ENCODE results near the gene FAM228A.

Gene FAM228A

DNA sequence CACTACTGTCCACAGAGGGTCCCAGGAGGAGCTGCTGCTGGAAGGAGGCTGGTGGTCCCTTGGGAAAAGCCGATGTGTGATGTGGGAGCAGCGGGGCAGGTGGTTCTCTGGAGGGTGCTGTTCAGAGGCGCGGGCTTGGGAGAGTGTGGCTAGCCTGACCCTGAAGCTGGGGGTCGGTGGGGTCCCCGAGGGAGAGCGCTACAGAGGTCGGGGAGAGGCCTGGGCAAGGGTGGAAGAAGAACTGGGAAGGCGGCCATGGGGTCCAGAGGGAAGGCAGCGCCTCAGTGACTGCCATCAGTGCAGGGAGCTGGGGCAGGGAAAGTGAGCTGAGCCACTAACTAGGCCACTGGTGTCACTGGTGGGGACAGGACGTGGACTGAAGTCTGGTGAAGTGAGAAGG is 32.5 kb downstream of the FAM228A start:
- Histone ChIP-seq H3K36me3 (ENCODE audit: insufficient read depth, low read length) (peaks cover 47% of the 10 kb centered on the region), H3K79me2 (ENCODE audit: insufficient read depth, low read length) (no peaks in the 10 kb centered on the region), H3K4me1 (ENCODE audit: insufficient read depth, low read length) (no peaks in the 10 kb centered on the region), H3K27ac (ENCODE audit: low read length) (no peak overlapping the region), H3K9me3 (ENCODE audit: insufficient read depth, low read length, severe bottlenecking) (no peaks in the 10 kb centered on the region), H3K4me2 (ENCODE audit: insufficient read depth, low read length) (no peak overlapping the region), H4K20me1 (ENCODE audit: insufficient read depth, low read length) (no peaks in the 10 kb centered on the region), H3K9ac (ENCODE audit: low read depth, low read length) (no peak overlapping the region), H3K27me3 (ENCODE audit: insufficient read depth, low read length, poor library complexity) (no peaks in the 10 kb centered on the region), H3K4me3 (ENCODE audit: low read depth in 1 of 2, low read length in 2 of 2) (no peak overlapping the region), H2AFZ (ENCODE audit: low read depth, low read length) (no peak overlapping the region)
- TF ChIP-seq, protein P1, sequence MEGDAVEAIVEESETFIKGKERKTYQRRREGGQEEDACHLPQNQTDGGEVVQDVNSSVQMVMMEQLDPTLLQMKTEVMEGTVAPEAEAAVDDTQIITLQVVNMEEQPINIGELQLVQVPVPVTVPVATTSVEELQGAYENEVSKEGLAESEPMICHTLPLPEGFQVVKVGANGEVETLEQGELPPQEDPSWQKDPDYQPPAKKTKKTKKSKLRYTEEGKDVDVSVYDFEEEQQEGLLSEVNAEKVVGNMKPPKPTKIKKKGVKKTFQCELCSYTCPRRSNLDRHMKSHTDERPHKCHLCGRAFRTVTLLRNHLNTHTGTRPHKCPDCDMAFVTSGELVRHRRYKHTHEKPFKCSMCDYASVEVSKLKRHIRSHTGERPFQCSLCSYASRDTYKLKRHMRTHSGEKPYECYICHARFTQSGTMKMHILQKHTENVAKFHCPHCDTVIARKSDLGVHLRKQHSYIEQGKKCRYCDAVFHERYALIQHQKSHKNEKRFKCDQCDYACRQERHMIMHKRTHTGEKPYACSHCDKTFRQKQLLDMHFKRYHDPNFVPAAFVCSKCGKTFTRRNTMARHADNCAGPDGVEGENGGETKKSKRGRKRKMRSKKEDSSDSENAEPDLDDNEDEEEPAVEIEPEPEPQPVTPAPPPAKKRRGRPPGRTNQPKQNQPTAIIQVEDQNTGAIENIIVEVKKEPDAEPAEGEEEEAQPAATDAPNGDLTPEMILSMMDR (IDR thresholded peaks at IDR 0.05; ENCODE audit: borderline replicate concordance, extremely low read depth, low read length, poor library complexity, severe bottlenecking), result no peak
- no peak for TF ChIP-seq EZH2 (IDR thresholded peaks at IDR 0.05; ENCODE audit: borderline replicate concordance, low read depth, low read length, severe bottlenecking)
- DNase-seq, result no peak
- ATAC-seq (ENCODE audit: insufficient read depth, low read depth), result no peak

DNA sequence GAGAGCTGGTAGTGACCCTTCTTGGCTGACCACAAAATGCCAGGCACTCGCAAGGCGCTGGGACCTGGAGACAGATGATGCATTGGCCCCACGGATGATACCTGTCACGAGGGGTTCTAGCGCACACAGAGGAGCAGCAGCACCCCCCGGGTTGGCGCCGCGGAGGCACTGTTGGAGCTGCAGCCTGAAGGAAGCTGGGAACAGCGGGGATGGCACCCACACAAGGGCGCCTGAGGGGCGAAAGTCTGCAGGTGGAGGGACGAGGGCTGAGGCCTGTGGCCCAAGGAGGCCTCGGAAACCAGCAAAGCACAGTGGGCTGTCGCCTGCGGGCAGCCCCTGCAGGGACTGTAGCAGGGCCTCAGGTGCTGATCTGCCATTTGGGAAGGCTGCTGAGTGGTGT is 33.6 kb downstream of the FAM228A start:
- no peak overlapping the region for H3K27ac ChIP-seq (ENCODE audit: low read length)
- no peaks in the 10 kb centered on the region for H3K4me1 ChIP-seq (ENCODE audit: insufficient read depth, low read length)
- no peak overlapping the region for H3K4me2 ChIP-seq (ENCODE audit: insufficient read depth, low read length)
- H2AFZ ChIP-seq (ENCODE audit: low read depth, low read length), result no peak overlapping the region
- no peak for ATAC-seq (ENCODE audit: insufficient read depth, low read depth)
- H3K36me3 ChIP-seq (ENCODE audit: insufficient read depth, low read length), result peaks cover 43% of the 10 kb centered on the region
- H3K9ac ChIP-seq (ENCODE audit: low read depth, low read length), result no peak overlapping the region
- H4K20me1 ChIP-seq (ENCODE audit: insufficient read depth, low read length), result no peaks in the 10 kb centered on the region
- H3K9me3 ChIP-seq (ENCODE audit: insufficient read depth, low read length, severe bottlenecking), result no peaks in the 10 kb centered on the region
- DNase-seq, result no peak
- H3K79me2 ChIP-seq (ENCODE audit: insufficient read depth, low read length), result no peaks in the 10 kb centered on the region
- TF ChIP-seq, protein P1 (IDR thresholded peaks at IDR 0.05; ENCODE audit: borderline replicate concordance, extremely low read depth, low read length, poor library complexity, severe bottlenecking), result no peak
- no peak for TF ChIP-seq EZH2 (IDR thresholded peaks at IDR 0.05; ENCODE audit: borderline replicate concordance, low read depth, low read length, severe bottlenecking)
- no peaks in the 10 kb centered on the region for H3K27me3 ChIP-seq (ENCODE audit: insufficient read depth, low read length, poor library complexity)
- no peak overlapping the region for H3K4me3 ChIP-seq (ENCODE audit: low read depth in 1 of 2, low read length in 2 of 2)

- H3K4me3 ChIP-seq (ENCODE audit: low read depth in 1 of 2, low read length in 2 of 2), result no peak overlapping the region
Observed at GRCh38 chr2:24209389-24210105, 34.7 kb downstream of the FAM228A start.

More at GRCh38 chr2:24209389-24210105, 34.7 kb downstream of the FAM228A start:
- ATAC-seq (ENCODE audit: insufficient read depth, low read depth), result no peak
- no peak overlapping the region for H2AFZ ChIP-seq (ENCODE audit: low read depth, low read length)
- no peaks in the 10 kb centered on the region for H3K4me1 ChIP-seq (ENCODE audit: insufficient read depth, low read length)
- no peak overlapping the region for H3K27ac ChIP-seq (ENCODE audit: low read length)
- H3K27me3 ChIP-seq (ENCODE audit: insufficient read depth, low read length, poor library complexity), result no peaks in the 10 kb centered on the region
- no peak overlapping the region for H3K4me2 ChIP-seq (ENCODE audit: insufficient read depth, low read length)
- no peak for DNase-seq
- peaks cover 32% of the 10 kb centered on the region for H3K36me3 ChIP-seq (ENCODE audit: insufficient read depth, low read length)
- H3K79me2 ChIP-seq (ENCODE audit: insufficient read depth, low read length), result no peaks in the 10 kb centered on the region
- no peaks in the 10 kb centered on the region for H3K9me3 ChIP-seq (ENCODE audit: insufficient read depth, low read length, severe bottlenecking)
- no peaks in the 10 kb centered on the region for H4K20me1 ChIP-seq (ENCODE audit: insufficient read depth, low read length)
- H3K9ac ChIP-seq (ENCODE audit: low read depth, low read length), result no peak overlapping the region
- TF ChIP-seq EZH2 (IDR thresholded peaks at IDR 0.05; ENCODE audit: borderline replicate concordance, low read depth, low read length, severe bottlenecking), result no peak
- TF ChIP-seq, protein P1 (IDR thresholded peaks at IDR 0.05; ENCODE audit: borderline replicate concordance, extremely low read depth, low read length, poor library complexity, severe bottlenecking), result no peak

Data from DND-41 (cell line).